Measurements from ENCODE around the gene TSPOAP1.

The TSPOAP1 gene

GRCh38 chr17:58316260-58316960 is 12.2 kb downstream of the TSPOAP1 start:
- no peak for DNase-seq

- DNase-seq, result no peak
Measured at GRCh38 chr17:58315750-58316149, 12.8 kb downstream of the TSPOAP1 start.

- no peak for DNase-seq
Measured at GRCh38 chr17:58315281-58315711, 13.3 kb downstream of the TSPOAP1 start.

- DNase-seq, result no peak
Measured at GRCh38 chr17:58314706-58315015, 13.9 kb downstream of the TSPOAP1 start.

GRCh38 chr17:58313815-58314705 is 14.5 kb downstream of the TSPOAP1 start:
- no peak for DNase-seq

- DNase-seq, result no peak
Measured at GRCh38 chr17:58312829-58313228, 15.8 kb downstream of the TSPOAP1 start.

GRCh38 chr17:58312021-58312630 is 16.5 kb downstream of the TSPOAP1 start:
- DNase-seq, result no peak

GRCh38 chr17:58311429-58311894 is 17.1 kb downstream of the TSPOAP1 start:
- DNase-seq, result no peak

GRCh38 chr17:58310511-58311428 is 17.8 kb downstream of the TSPOAP1 start:
- no peak for DNase-seq

- DNase-seq, result no peak
Measured at GRCh38 chr17:58309918-58310259, 18.7 kb downstream of the TSPOAP1 start.

GRCh38 chr17:58308985-58309917 is 19.3 kb downstream of the TSPOAP1 start:
- no peak for DNase-seq

GRCh38 chr17:58308173-58308984 is 20.2 kb downstream of the TSPOAP1 start:
- DNase-seq, result peak; percentile 9

GRCh38 chr17:58307468-58308172 is 21.0 kb downstream of the TSPOAP1 start:
- DNase-seq, result no peak

GRCh38 chr17:58306131-58306951 is 22.3 kb downstream of the TSPOAP1 start:
- no peak for DNase-seq

- no peak for DNase-seq
Measured at GRCh38 chr17:58305626-58306025, 23.0 kb downstream of the TSPOAP1 start.

GRCh38 chr17:58304750-58305486 is 23.7 kb downstream of the TSPOAP1 start:
- DNase-seq, result no peak

- DNase-seq, result peak; percentile 9
Measured at GRCh38 chr17:58303971-58304749, 24.4 kb downstream of the TSPOAP1 start.
